BJ (cell line): Measurements from ENCODE around the gene COASY. TPM values are rescaled to one million over a fixed set of nuclear protein-coding genes. Genes with fewer than 3 reads are reported as not detected.

Source experiments
- CTCF ChIA-PET: fragments of 350-600 bp; formaldehyde crosslinking; extraction: SDS; loops from one replicate; lab custom pipeline; 2021; ENCODE audit warnings: antibody characterized with exemption, inconsistent platforms; lab: Yijun Ruan, JAX
- POLR2A ChIA-PET: fragments of 300-600 bp; sonication (Branson Sonifier 250); formaldehyde crosslinking; extraction: SDS; loops from one replicate; lab custom pipeline; 2021; ENCODE audit warnings: antibody characterized with exemption; lab: Charles Lee
- DNase-seq: peaks from one replicate; pipeline ENCODE4 v3.0.0-alpha.2; 2011; ENCODE audit warnings: low read depth
- H3K27me3 ChIP-seq: 2 replicates; pipeline ENCODE4 v1.6.0; 2011; ENCODE audit warnings: low read length; ENCODE audit not compliant: control insufficient read depth, insufficient read depth
- H3K36me3 ChIP-seq: 2 replicates; pipeline ENCODE4 v1.5.1; 2011; ENCODE audit warnings: low read length; ENCODE audit not compliant: control insufficient read depth, insufficient read depth
- H3K4me3 ChIP-seq: 2 replicates; pipeline ENCODE4 v1.5.1; 2011; ENCODE audit warnings: low read depth, mild to moderate bottlenecking, control low read depth, low read length
- CTCF ChIP-seq: IDR thresholded peaks from 2 replicates; pipeline ENCODE4 v1.5.1; 2011; ENCODE audit warnings: low read depth, mild to moderate bottlenecking, control low read depth, inconsistent platforms, low read length, moderate library complexity; ENCODE audit not compliant: insufficient read depth
- polyA plus RNA-seq: library from polyadenylated mRNA; depleted of rRNA; stranded (reverse); fragments of >200 nt; gene quantifications from 2 replicates; pipeline ENCODE4 v1.2.3, GENCODE V29; 2011

The COASY gene
- polyA plus RNA-seq, 1 experiment = 41.5 TPM

GRCh38 chr17:42586514-42587230 lies 24.7 kb downstream of the COASY start:
- Histone ChIP-seq H3K27me3 (no peaks in the 10 kb centered on the region), H3K4me3 (no peak overlapping the region), H3K36me3 (peaks cover 33% of the 10 kb centered on the region)
- TF ChIP-seq CTCF = no peak
- DNase-seq = no peak
- POLR2A ChIA-PET = no interaction called here
- CTCF ChIA-PET = interaction anchor here (1.1 to 3.9 kb wide), 3 partner anchors 8 to 138 kb away, joined by 3 to 29 read pairs (median 3); partner anchors contain the start of gene PSMC3IP

GRCh38 chr17:42590886-42591285 lies 28.9 kb downstream of the COASY start:
- no peak for DNase-seq
- TF ChIP-seq CTCF = no peak
- CTCF ChIA-PET = interaction anchor here (1.8 kb wide), 1 partner anchor 13 kb away, joined by 12 read pairs; the partner anchor contains the start of gene PSMC3IP
- POLR2A ChIA-PET = no interaction called here
- H3K27me3 ChIP-seq = no peaks in the 10 kb centered on the region
- peaks cover 15% of the 10 kb centered on the region for H3K36me3 ChIP-seq
- no peak overlapping the region for H3K4me3 ChIP-seq

GRCh38 chr17:42591411-42591810 lies 29.5 kb downstream of the COASY start:
- DNase-seq = no peak
- CTCF ChIA-PET = interaction anchor here (0.9 to 1.7 kb wide), 2 partner anchors 13 to 86 kb away, joined by 4 read pairs; no protein-coding TSS in a partner anchor

GRCh38 chr17:42596386-42596785 lies 34.4 kb downstream of the COASY start:
- Histone ChIP-seq H3K36me3 (peaks cover 2% of the 10 kb centered on the region), H3K27me3 (no peaks in the 10 kb centered on the region), H3K4me3 (no peak overlapping the region)
- TF ChIP-seq CTCF = no peak
- no peak for DNase-seq
- ChIA-PET CTCF (no interaction called here), POLR2A (no interaction called here)

More at GRCh38 chr17:42591411-42591810, 29.5 kb downstream of the COASY start:
- Histone ChIP-seq H3K36me3 (peaks cover 12% of the 10 kb centered on the region), H3K4me3 (no peak overlapping the region), H3K27me3 (no peaks in the 10 kb centered on the region)
- TF ChIP-seq CTCF = no peak
- POLR2A ChIA-PET = no interaction called here

- CTCF ChIA-PET = interaction anchor here (0.7 to 3.2 kb wide), 2 partner anchors 11 to 21 kb away, joined by 3 to 20 read pairs; partner anchors contain the start of gene PSMC3IP
- no peak for DNase-seq
- H3K36me3 ChIP-seq = peaks cover 2% of the 10 kb centered on the region
Measured at GRCh38 chr17:42598905-42599304, 37.0 kb downstream of the COASY start.

More at GRCh38 chr17:42598905-42599304, 37.0 kb downstream of the COASY start:
- Histone ChIP-seq H3K4me3 (no peak overlapping the region), H3K27me3 (no peaks in the 10 kb centered on the region)
- POLR2A ChIA-PET = no interaction called here
- no peak for TF ChIP-seq CTCF
